Hypothalamus (tissue), 51 donors: ENCODE results near the gene TMEM115.
A peak's percentile ranks its signal among the peaks of the same experiment; 100 is the strongest.
"Not testable (repeated sequence)": the region's sequence is repeated elsewhere in the genome, so short reads cannot be mapped to it uniquely, and the experiment has no call there.

Experiments used
- DNase-seq, 51 donors: peaks; one replicate each; lab custom pipeline; 2025; lab: John Stamatoyannopoulos, UW

TMEM115 gene

GRCh38 chr3:50319894-50320625 is 39.3 kb downstream of the TMEM115 start:
- no peak for DNase-seq

- no peak for DNase-seq
Measured at GRCh38 chr3:50319181-50319893, 40.0 kb downstream of the TMEM115 start.

- no peak for DNase-seq
Measured at GRCh38 chr3:50318615-50319014, 40.7 kb downstream of the TMEM115 start.

GRCh38 chr3:50318163-50318562 is 41.2 kb downstream of the TMEM115 start:
- no peak for DNase-seq

GRCh38 chr3:50317300-50317699 is 42.0 kb downstream of the TMEM115 start:
- DNase-seq = no peak

GRCh38 chr3:50316657-50317242 is 42.6 kb downstream of the TMEM115 start:
- peak in 2 of 51 donors; percentile 12 to 22 for DNase-seq

- DNase-seq = no peak
Measured at GRCh38 chr3:50314816-50315215, 44.5 kb downstream of the TMEM115 start.

GRCh38 chr3:50314342-50314741 is 45.0 kb downstream of the TMEM115 start:
- no peak for DNase-seq

GRCh38 chr3:50312041-50312440 is 47.3 kb downstream of the TMEM115 start:
- DNase-seq = not testable (repeated sequence)
